SU-DHL-6 (cell line): ENCODE data around the gene KRTAP10-5.

Source experiments
- H2AFZ ChIP-seq: fragments of 200-600 bp; sonication (generic); 2 replicates; pipeline ENCODE4 v1.6.1; 2014; ENCODE audit warnings: low read depth, mild to moderate bottlenecking, moderate library complexity, mixed read lengths, antibody characterized with exemption, low read length; ENCODE audit not compliant: severe bottlenecking
- H3F3A ChIP-seq: fragments of 200-600 bp; shearing (Covaris generic); 2 replicates; pipeline ENCODE4 v1.6.0; 2016; ENCODE audit warnings: antibody characterized with exemption, mild to moderate bottlenecking; ENCODE audit not compliant: insufficient read depth
- H3K27ac ChIP-seq: fragments of 200-600 bp; sonication (generic); 2 replicates; pipeline ENCODE4 v1.5.1; 2016; ENCODE audit warnings: low read depth, mild to moderate bottlenecking, low read length, moderate library complexity, mixed read lengths
- H3K27me3 ChIP-seq: fragments of 200-600 bp; sonication (generic), shearing (Covaris generic); 2 replicates; pipeline ENCODE4 v1.6.0; 2014; ENCODE audit warnings: mild to moderate bottlenecking, low read length
- H3K36me3 ChIP-seq: fragments of 200-600 bp; sonication (generic); 2 replicates; pipeline ENCODE4 v1.6.1; 2014; ENCODE audit warnings: mild to moderate bottlenecking, low read length, mixed read lengths
- H3K4me2 ChIP-seq: fragments of 300-600, 200-600 bp; shearing (Covaris generic), sonication (generic); 2 replicates; pipeline ENCODE4 v1.6.0; 2014; ENCODE audit warnings: low read length, low read depth, mild to moderate bottlenecking; ENCODE audit not compliant: poor library complexity, severe bottlenecking
- H3K4me3 ChIP-seq: fragments of 200-600 bp; sonication (generic); 2 replicates; pipeline ENCODE4 v1.5.1; 2014; ENCODE audit warnings: antibody characterized with exemption, low read length, mild to moderate bottlenecking, mixed read lengths; ENCODE audit not compliant: insufficient read depth, poor library complexity, severe bottlenecking
- H3K79me2 ChIP-seq: fragments of 200-600 bp; sonication (generic); 2 replicates; pipeline ENCODE4 v1.6.1; 2014; ENCODE audit warnings: mild to moderate bottlenecking, low read length, moderate library complexity; ENCODE audit not compliant: insufficient read depth
- H3K9ac ChIP-seq: fragments of 200-600 bp; sonication (generic); 2 replicates; pipeline ENCODE4 v1.7.0; 2014; ENCODE audit warnings: mild to moderate bottlenecking, low read length
- H3K9me2 ChIP-seq: fragments of 200-600 bp; sonication (generic); replicated peaks from 2 replicates; pipeline ENCODE4 v1.6.1; 2014; ENCODE audit warnings: low read length; ENCODE audit not compliant: insufficient read depth
- H3K9me3 ChIP-seq: fragments of 200-600 bp; sonication (generic); 2 replicates; pipeline ENCODE4 v1.6.1; 2014; ENCODE audit warnings: low read length, mixed read lengths; ENCODE audit not compliant: insufficient read depth
- H4K20me1 ChIP-seq: fragments of 200-600 bp; sonication (generic); 2 replicates; pipeline ENCODE4 v1.6.1; 2014; ENCODE audit warnings: low read depth, mild to moderate bottlenecking, antibody characterized with exemption, low read length, moderate library complexity, mixed read lengths
- CTCF ChIP-seq: fragments of 200-600 bp; sonication (generic); IDR thresholded peaks from one replicate; pipeline ENCODE4 v1.5.1; 2017; ENCODE audit warnings: antibody characterized with exemption, mild to moderate bottlenecking, low read length, moderate library complexity; ENCODE audit not compliant: insufficient read depth, poor library complexity, severe bottlenecking
- EZH2phosphoT487 ChIP-seq: fragments of 200-600 bp; sonication (generic), shearing (Covaris generic); conservative IDR thresholded peaks from 2 replicates; pipeline ENCODE4 v1.6.1; 2018; ENCODE audit warnings: mild to moderate bottlenecking, antibody characterized with exemption, low read length, moderate library complexity, mixed read lengths

Gene KRTAP10-5

GRCh38 chr21:44572959-44573583 lies 7.3 kb downstream of the KRTAP10-5 start:
- TF ChIP-seq CTCF (no peak), EZH2phosphoT487 (no peak)

DNA sequence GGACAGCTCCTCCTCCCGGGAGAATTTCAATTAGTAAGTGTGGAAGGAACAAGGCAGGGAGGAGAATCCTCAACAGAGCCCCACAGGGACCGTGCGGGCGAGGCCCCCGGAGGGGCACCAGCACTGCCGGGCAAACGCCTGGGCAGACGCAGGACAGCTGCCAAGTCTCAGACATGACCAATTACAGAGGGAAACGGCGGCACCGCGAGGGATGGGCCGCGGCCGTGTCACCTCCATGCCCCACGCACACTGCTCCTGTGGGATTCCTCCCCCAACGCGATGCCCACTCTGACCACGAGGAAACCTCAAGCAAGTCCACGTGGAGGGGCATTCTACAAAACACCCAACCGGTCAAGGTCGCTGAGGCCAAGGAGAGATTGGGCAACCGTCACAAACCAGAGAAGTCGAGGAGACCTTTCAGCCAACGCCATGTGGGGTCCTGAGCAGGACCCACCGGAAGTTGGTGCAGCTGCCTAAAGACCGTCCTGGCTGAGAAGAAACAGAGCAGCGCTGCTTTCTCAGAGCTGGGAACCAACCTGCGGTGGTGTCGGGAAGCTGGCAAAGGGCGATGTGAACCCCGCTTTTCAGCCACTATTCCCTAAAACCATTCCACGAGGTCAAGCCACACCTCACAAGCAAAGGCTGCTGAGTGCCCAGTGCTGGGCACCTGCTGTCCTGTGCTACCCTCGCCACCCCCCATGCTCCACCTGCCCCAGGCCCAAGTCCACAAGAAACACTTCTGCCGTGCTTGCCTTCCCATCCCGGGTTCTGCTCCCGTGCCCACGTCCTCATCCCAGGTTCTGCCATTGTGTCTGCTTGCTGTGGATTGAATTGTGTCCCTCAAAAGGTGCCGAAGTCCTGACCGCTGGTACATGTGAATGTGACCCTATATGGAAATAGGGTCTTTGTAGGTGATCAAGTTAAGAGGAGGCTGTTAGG lies 8.3 kb downstream of the KRTAP10-5 start:
- Histone ChIP-seq H3K9me2 (no peaks in the 10 kb centered on the region), H3K9me3 (no peaks in the 10 kb centered on the region), H4K20me1 (no peaks in the 10 kb centered on the region), H3K4me2 (no peak overlapping the region), H3K27ac (no peak overlapping the region), H3K79me2 (no peaks in the 10 kb centered on the region), H3K27me3 (no peaks in the 10 kb centered on the region), H3F3A (no peaks in the 10 kb centered on the region), H3K36me3 (no peaks in the 10 kb centered on the region), H3K9ac (no peak overlapping the region), H3K4me3 (no peak overlapping the region), H2AFZ (no peak overlapping the region)
- TF ChIP-seq CTCF: no peak
- no peak for TF ChIP-seq EZH2phosphoT487

More at GRCh38 chr21:44572959-44573583, 7.3 kb downstream of the KRTAP10-5 start:
- H2AFZ ChIP-seq: no peak overlapping the region
- H3K4me2 ChIP-seq: no peak overlapping the region
- H3K9ac ChIP-seq: no peak overlapping the region
- H3K27me3 ChIP-seq: no peaks in the 10 kb centered on the region
- H4K20me1 ChIP-seq: no peaks in the 10 kb centered on the region
- H3K79me2 ChIP-seq: no peaks in the 10 kb centered on the region
- H3K9me2 ChIP-seq: no peaks in the 10 kb centered on the region
- no peaks in the 10 kb centered on the region for H3F3A ChIP-seq
- no peak overlapping the region for H3K4me3 ChIP-seq
- H3K9me3 ChIP-seq: no peaks in the 10 kb centered on the region
- H3K27ac ChIP-seq: no peak overlapping the region
- no peaks in the 10 kb centered on the region for H3K36me3 ChIP-seq

DNA sequence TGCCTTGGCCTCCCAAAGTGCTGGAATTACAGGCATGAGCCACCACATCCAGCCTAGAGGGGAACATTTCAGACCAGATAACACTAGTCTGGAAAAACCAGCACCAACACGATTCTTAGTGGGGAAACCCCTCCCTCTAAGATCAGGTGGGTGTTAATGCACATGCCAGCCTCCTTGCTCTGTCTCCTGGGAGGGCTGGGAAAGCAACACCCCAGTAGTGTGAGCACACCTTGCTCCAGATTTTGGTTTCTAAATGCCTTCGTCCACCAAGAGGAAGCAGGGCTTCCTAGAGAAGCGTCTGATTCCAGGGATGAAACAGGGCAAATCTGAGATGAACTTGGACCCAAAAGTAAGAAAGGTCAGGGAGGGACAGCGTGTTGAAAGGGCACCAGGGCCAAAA lies 9.1 kb downstream of the KRTAP10-5 start:
- Histone ChIP-seq H3K9me3 (no peaks in the 10 kb centered on the region), H3K79me2 (no peaks in the 10 kb centered on the region), H3K4me2 (no peak overlapping the region), H3K27ac (no peak overlapping the region), H4K20me1 (no peaks in the 10 kb centered on the region), H2AFZ (no peak overlapping the region), H3K9ac (no peak overlapping the region), H3K36me3 (no peaks in the 10 kb centered on the region), H3K4me3 (no peak overlapping the region), H3K27me3 (no peaks in the 10 kb centered on the region), H3K9me2 (no peaks in the 10 kb centered on the region), H3F3A (no peaks in the 10 kb centered on the region)
- no peak for TF ChIP-seq CTCF
- no peak for TF ChIP-seq EZH2phosphoT487
